Ectodermal cell (in vitro differentiated cells): ENCODE measurements around the gene GPC6.
"Not testable (repeated sequence)": the region's sequence is repeated elsewhere in the genome, so short reads cannot be mapped to it uniquely, and the experiment has no call there.

Experiments
- H3K27ac ChIP-seq: 2 replicates; pipeline ENCODE4 v1.7.0; 2013; ENCODE audit warnings: mild to moderate bottlenecking, low read depth, low read length; ENCODE audit not compliant: insufficient read depth, poor library complexity, severe bottlenecking
- H3K27me3 ChIP-seq: 2 replicates; pipeline ENCODE4 v1.7.0; 2013; ENCODE audit warnings: mild to moderate bottlenecking, low read length; ENCODE audit not compliant: insufficient read depth, control insufficient read depth, poor library complexity, severe bottlenecking
- H3K36me3 ChIP-seq: one replicate; pipeline ENCODE4 v1.7.0; 2013; ENCODE audit warnings: low read length; ENCODE audit not compliant: control insufficient read depth, insufficient read depth
- H3K4me1 ChIP-seq: one replicate; pipeline ENCODE4 v1.7.0; 2013; ENCODE audit warnings: low read length; ENCODE audit not compliant: control insufficient read depth, insufficient read depth
- H3K4me3 ChIP-seq: 2 replicates; pipeline ENCODE4 v1.7.0; 2013; ENCODE audit warnings: low read depth, low read length, control low read depth; ENCODE audit not compliant: insufficient read depth
- H3K9me3 ChIP-seq: 2 replicates; pipeline ENCODE4 v1.7.0; 2013; ENCODE audit warnings: mild to moderate bottlenecking, low read length, moderate library complexity; ENCODE audit not compliant: control insufficient read depth
- WGBS, 2 experiments: methylation state at CpG; one replicate each; pipeline ENCODE4 v1.1.7; 2013; ENCODE audit warnings: missing lambda C conversion rate in 2 of 2; 5-methylcytosine and 5-hydroxymethylcytosine counted together

GPC6 gene

DNA sequence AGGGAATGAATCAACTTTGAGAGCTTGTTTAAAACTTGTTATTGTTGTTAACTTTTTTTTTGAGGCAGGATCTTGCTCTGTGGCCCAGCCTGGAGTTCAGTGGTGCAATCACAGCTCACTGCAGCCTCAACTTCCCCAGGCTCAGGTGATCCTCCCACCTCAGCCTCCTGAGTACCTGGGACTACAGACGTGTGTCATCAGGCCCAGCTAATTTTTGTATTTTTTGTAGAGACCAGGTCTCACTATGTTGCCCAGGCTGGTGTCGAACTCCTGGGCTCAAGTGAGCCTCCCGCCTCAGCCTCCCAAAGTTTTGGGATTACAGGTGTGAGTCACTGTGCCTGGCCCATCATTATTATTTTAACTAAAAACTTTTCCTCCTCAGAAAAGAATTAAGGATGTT is 1117.1 kb downstream of the GPC6 start:
- H3K4me3 ChIP-seq, H3K36me3 ChIP-seq, H3K27me3 ChIP-seq, H3K27ac ChIP-seq, H3K9me3 ChIP-seq: not testable (repeated sequence)
- H3K4me1 ChIP-seq = peaks cover 14% of the 10 kb centered on the region
- 90 to 96% methylated on average over 3 of the region's 3 CpGs for whole genome bisulfite sequencing, 2 experiments

DNA sequence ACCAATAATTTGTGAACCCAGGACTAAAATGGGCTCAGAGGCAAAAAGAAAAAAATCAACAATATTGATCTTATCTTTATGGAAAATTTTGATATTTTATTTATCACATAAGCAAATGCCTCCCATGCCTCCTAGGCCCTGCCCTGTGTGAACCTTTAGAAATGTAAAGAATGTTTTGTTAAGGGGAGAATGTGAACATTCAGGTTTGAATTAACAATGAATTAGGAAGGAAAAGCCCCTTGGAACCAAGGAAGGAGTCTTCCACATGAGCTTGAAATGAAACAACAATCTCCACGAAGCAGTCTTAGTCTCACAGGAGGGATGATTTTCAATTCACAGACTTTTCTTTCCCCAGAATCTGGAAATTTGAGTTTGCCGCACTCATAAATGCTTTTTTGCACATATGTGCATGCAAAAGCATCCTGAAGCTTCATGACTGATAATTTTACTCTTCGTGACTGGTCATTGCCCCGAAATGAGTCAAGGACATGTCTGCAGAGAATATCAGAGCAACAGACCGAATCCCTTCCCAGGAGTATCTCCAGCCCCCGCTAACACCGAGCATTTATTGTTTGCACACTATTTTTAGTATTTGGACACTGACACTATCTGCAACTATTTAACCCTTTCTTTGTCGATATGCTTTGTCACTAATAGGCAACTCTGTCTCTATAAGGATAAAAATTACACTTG is 1117.7 kb downstream of the GPC6 start:
- no peak overlapping the region for H3K4me3 ChIP-seq
- H3K27ac ChIP-seq = no peak overlapping the region
- peaks cover 14% of the 10 kb centered on the region for H3K4me1 ChIP-seq
- WGBS, 2 experiments = 78% methylated on average over 8 of the region's 8 CpGs
- H3K9me3 ChIP-seq = no peaks in the 10 kb centered on the region
- H3K36me3 ChIP-seq = no peaks in the 10 kb centered on the region
- no peaks in the 10 kb centered on the region for H3K27me3 ChIP-seq

DNA sequence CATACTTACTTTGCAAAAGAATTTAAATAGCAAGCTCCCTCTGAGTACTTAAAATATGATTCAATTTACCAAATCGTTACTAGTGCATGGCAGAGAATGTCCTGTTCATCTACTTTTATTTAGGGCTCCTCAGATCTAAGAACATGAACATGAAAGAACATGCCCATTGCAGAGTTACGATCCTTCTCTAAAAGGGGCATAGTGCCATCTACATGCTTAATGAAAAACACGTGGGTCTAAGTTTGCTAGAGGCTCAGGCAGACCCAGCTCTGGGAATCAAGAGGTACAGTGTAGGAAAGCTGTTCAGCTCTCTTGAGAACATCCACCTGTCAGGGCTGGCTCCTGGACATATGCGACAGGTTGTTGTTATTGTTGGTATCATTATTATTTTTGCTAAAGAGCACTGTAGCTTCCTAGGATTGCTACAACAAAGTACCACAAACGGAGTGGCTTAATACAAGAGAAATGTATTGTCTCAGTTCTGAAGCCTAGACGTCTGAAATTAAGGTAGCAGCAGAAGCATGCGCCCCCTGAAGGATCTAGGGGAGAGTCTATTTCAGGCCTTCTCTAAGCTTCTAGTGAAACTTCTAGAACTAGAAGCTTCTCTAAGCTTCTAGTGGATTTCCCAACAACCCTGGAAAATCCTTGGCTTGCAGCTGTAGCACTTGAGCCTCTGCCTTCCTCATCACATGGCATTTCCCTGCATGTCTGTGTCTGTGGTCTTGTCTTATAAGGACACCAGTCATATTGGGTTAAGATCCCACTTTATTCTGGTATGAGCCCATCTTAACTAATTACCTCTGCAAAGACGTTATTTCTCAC is 1119.0 kb downstream of the GPC6 start:
- H3K4me1 ChIP-seq = peaks cover 14% of the 10 kb centered on the region
- no peak overlapping the region for H3K4me3 ChIP-seq
- H3K9me3 ChIP-seq = no peaks in the 10 kb centered on the region
- 85 to 86% methylated on average over 8 of the region's 8 CpGs for WGBS, 2 experiments
- no peaks in the 10 kb centered on the region for H3K36me3 ChIP-seq
- no peaks in the 10 kb centered on the region for H3K27me3 ChIP-seq
- no peak overlapping the region for H3K27ac ChIP-seq

DNA sequence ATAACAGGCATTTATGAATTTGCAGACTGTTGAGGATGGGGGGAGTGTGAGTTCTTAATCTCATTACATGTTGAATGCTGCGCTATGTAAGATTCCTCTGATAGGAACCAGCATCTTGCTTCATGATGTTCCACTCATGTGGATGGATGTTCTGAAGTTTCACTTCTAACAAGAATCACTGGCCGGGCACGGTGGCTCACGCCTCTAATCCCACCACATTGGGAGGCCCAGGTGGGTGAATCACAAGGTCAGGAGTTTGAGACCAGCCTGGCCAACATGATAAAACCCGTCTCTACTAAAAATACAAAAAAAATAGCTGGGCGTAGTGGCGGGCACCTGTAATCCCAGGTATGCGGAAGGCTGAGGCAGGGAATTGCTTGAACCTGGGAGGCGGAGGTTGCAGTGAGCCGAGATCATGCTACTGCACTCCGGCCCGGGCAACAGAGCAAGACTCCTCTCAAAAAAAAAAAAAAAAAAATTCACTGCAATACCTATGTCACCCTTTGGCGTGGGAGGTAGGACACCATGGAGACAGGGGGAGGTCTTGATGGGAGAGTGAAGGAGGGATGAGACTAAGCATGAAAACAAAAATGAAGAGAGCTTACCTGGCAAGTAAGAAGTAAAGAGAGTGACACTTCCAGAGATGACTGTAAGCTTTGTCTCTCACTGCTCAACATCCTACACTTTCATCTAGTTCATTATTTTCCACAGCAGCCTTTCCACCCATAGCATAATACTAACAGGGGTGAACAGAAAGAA is 1119.8 kb downstream of the GPC6 start:
- Histone ChIP-seq H3K27me3 (no peaks in the 10 kb centered on the region), H3K4me3 (no peak overlapping the region), H3K9me3 (no peaks in the 10 kb centered on the region), H3K27ac (no peak overlapping the region), H3K4me1 (peaks cover 18% of the 10 kb centered on the region), H3K36me3 (no peaks in the 10 kb centered on the region)
- WGBS, 2 experiments = 91 to 93% methylated on average over 11 of the region's 13 CpGs

DNA sequence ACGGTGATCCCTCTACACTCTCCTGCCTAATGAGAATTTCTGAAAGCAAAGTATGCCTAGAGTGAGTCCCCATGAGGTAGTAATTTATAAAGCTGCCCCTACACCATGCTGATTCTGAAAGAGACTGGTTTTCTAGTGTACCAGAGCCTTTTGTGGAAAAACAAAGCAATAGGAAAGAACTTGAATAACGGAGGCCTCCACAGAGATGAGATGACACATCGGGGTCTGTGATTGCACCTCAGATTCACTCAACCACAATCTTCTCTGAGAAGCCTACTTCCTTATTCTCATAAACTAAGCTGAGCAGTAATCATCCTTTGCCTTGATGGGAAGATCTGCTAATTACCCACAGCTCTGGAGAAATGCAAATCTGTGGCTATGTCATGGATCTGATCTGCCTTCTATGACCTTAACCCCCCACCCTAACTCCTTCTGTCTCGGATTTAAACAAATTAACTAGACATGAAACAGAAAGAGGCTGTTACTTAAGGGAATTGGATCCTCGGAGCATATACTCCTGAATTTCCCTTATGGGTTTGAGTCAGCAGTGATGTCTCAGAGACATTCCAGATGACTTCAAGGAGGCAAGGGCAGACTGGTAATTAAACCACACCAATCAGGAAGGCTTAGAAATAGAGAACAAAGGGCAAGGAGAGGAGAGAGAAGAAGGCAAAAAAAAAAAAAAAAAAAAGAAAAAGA is 1124.8 kb downstream of the GPC6 start:
- Histone ChIP-seq H3K9me3 (no peaks in the 10 kb centered on the region), H3K4me1 (peaks cover 3% of the 10 kb centered on the region), H3K27ac (no peak overlapping the region), H3K36me3 (no peaks in the 10 kb centered on the region), H3K27me3 (no peaks in the 10 kb centered on the region), H3K4me3 (no peak overlapping the region)
- WGBS, 2 experiments = 65 to 66% methylated on average over 5 of the region's 5 CpGs

DNA sequence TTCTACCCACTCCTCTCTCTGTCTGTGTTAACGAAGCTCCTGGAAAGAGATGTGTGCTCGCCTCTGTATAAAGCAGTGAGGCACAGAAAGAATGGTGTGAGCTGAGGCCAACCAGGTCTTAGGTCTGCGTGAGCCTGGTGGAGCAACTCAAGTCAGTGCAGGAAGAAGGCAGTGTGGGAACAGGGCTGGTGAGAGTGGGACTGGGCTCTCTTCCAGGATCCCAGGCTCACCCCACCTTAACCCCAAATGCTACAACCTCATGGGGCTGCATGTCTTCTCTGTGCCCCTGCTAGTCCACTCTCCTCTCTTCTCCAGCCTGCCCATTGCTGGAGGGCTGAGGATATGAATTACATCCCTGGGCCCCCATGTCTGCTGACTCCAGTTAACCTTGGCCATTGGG is 1125.5 kb downstream of the GPC6 start:
- Histone ChIP-seq H3K27me3 (no peaks in the 10 kb centered on the region), H3K27ac (no peak overlapping the region), H3K36me3 (no peaks in the 10 kb centered on the region), H3K4me1 (peaks cover 3% of the 10 kb centered on the region), H3K9me3 (no peaks in the 10 kb centered on the region), H3K4me3 (no peak overlapping the region)
- WGBS, 2 experiments = 89 to 91% methylated on average over 3 of the region's 3 CpGs

DNA sequence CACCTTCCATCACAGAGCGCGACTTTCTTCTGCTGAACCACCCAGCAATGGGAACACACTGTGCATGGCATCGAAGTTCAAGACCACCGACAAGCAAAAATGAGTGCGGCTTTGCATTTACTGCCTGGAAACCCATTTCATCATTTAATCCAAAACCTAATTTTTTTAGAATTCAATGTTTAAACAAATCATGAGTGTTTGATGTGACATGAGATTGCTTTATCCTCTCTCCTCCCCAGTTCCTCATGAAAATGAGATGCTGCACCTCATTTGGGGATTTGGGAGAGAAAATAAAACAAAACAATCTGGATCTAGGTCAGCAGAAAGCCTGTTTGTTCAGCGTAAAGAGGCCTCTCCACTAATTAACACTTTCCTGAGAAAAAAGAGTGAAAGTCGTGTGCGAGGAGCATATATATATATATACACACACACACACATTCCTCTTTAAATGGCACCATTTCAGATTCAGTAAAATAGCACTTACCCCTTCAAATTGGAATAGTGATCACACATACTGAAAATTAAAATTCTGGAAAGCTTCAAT is 1126.6 kb downstream of the GPC6 start:
- H3K36me3 ChIP-seq = no peaks in the 10 kb centered on the region
- no peaks in the 10 kb centered on the region for H3K9me3 ChIP-seq
- H3K4me1 ChIP-seq = peaks cover 3% of the 10 kb centered on the region
- H3K27ac ChIP-seq = no peak overlapping the region
- no peak overlapping the region for H3K4me3 ChIP-seq
- 92 to 95% methylated on average over 7 to 8 of the region's 8 CpGs for WGBS, 2 experiments
- no peaks in the 10 kb centered on the region for H3K27me3 ChIP-seq

DNA sequence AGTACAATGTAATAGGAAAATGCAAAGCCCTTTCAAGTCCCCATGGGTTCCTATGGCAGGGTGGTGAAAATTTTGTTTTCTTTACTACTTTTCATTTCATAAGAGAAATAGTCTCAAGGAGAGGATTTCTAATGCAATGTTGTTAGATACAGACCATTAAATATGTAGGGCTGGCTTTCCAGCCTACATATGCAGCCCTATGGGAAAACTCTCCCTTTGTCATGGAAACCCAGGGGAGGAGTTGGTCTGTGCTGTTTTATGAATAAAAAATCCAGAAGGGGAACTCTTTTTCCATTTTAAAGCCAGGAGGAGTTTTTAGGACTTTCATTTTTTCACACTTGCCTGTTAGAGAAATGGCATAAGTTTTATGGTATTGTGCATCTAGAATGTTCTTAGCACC is 1133.3 kb downstream of the GPC6 start:
- no peaks in the 10 kb centered on the region for H3K9me3 ChIP-seq
- no peak overlapping the region for H3K27ac ChIP-seq
- no peaks in the 10 kb centered on the region for H3K27me3 ChIP-seq
- no peaks in the 10 kb centered on the region for H3K36me3 ChIP-seq
- H3K4me1 ChIP-seq = no peaks in the 10 kb centered on the region
- H3K4me3 ChIP-seq = no peak overlapping the region

DNA sequence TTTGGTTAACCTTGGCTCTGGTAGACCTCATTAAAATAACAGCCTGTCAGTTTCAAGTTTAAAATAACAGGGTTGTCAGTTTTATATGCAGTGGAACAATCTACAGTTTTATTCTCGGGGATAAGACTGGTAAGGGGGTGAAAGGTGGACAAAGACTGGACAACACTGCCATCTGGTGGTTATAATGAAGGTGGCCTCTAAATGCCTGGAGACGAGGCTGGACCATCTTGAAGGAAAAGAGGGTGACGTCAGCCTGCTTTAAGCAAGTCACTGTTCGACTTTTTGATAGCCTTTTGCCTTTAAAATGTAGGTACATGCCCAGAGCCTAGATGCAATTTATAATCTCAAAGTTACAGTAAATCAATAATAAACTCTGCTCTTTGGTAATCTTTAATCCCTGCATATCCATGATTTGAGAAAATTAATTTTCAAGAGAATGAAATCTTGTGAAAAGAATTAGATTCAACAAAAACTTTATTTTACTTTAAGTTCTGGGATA is 1135.9 kb downstream of the GPC6 start:
- 11 to 13% methylated on average over 4 of the region's 4 CpGs for WGBS, 2 experiments
- Histone ChIP-seq H3K27me3 (no peaks in the 10 kb centered on the region), H3K4me3 (no peak overlapping the region), H3K4me1 (no peaks in the 10 kb centered on the region), H3K36me3 (no peaks in the 10 kb centered on the region), H3K9me3 (no peaks in the 10 kb centered on the region), H3K27ac (no peak overlapping the region)
